ACC112 (cell line): ENCODE data around the gene ACTC1.

Experiments
- H2AFZ ChIP-seq: fragments of 200-600 bp; sonication (generic); one replicate; pipeline ENCODE4 v1.6.0; 2017; ENCODE audit warnings: antibody characterized with exemption, low read length; ENCODE audit not compliant: unreplicated experiment
- H3K27ac ChIP-seq: fragments of 200-600 bp; sonication (generic); 2 replicates; pipeline ENCODE4 v1.5.1; 2014; ENCODE audit warnings: low read depth, mild to moderate bottlenecking, antibody characterized with exemption, low read length, moderate library complexity
- H3K27me3 ChIP-seq: fragments of 200-600 bp; sonication (generic); 2 replicates; pipeline ENCODE4 v1.6.1; 2014; ENCODE audit warnings: mild to moderate bottlenecking, antibody characterized with exemption, low read length, moderate library complexity, mixed read lengths; ENCODE audit not compliant: insufficient read depth
- H3K36me3 ChIP-seq: fragments of 200-600 bp; sonication (generic); 2 replicates; pipeline ENCODE4 v1.6.1; 2016; ENCODE audit warnings: mild to moderate bottlenecking, antibody characterized with exemption, low read length, moderate library complexity, mixed read lengths; ENCODE audit not compliant: insufficient read depth
- H3K4me1 ChIP-seq: fragments of 200-600 bp; sonication (generic); one replicate; pipeline ENCODE4 v1.6.1; 2016; ENCODE audit warnings: low read length, mixed read lengths; ENCODE audit not compliant: insufficient read depth, unreplicated experiment, control insufficient read depth
- H3K4me3 ChIP-seq: fragments of 200-600 bp; sonication (generic); 2 replicates; pipeline ENCODE4 v1.5.1; 2014; ENCODE audit warnings: mild to moderate bottlenecking, low read depth, low read length
- H3K79me2 ChIP-seq: fragments of 200-600 bp; sonication (generic); one replicate; pipeline ENCODE4 v1.6.0; 2016; ENCODE audit warnings: low read length; ENCODE audit not compliant: control insufficient read depth, unreplicated experiment, insufficient read depth

Gene ACTC1

DNA sequence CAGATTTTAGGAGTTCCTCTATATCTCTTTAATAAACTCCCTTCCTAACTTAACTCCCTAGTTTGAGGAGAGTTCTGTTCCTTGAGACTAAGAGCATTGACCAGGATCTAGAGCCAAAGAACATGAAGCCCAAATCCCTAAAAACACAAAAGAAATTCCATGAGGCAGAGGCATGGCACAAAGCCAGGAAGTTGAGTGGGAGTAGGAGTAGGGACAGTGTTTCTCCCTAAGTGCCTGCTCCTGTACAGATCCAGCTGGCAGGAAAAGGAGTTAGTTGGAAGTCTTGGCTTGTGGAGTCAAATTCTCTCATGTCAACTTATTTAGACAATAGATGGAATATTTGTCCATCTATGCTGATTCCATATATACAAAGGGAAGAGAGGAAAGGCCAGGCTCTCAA lies 11.4 kb downstream of the ACTC1 start:
- no peak overlapping the region for H2AFZ ChIP-seq
- no peaks in the 10 kb centered on the region for H3K4me1 ChIP-seq
- H3K36me3 ChIP-seq: no peaks in the 10 kb centered on the region
- no peaks in the 10 kb centered on the region for H3K79me2 ChIP-seq
- H3K27ac ChIP-seq: no peak overlapping the region
- peaks cover 77% of the 10 kb centered on the region for H3K27me3 ChIP-seq
- no peak overlapping the region for H3K4me3 ChIP-seq

DNA sequence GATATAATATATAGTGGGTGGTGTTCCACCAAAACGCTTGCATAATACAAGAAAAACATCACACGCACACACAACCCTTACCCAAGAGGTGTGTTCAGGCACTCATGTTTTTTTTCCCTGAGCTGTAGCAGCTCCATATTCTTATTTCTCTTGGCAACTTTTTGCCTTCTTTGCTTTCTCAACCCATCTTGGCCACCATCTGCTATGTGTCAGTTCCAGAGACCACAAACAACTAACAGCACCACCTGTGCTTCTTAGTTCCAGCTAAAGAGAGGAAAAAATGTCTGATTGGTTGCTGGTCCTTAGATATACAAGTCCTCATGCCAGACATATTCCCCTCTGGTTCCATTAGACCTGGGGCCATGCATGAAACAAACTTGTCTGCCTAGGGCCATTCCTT lies 11.9 kb downstream of the ACTC1 start:
- no peaks in the 10 kb centered on the region for H3K36me3 ChIP-seq
- H3K27me3 ChIP-seq: peaks cover 72% of the 10 kb centered on the region
- no peaks in the 10 kb centered on the region for H3K79me2 ChIP-seq

DNA sequence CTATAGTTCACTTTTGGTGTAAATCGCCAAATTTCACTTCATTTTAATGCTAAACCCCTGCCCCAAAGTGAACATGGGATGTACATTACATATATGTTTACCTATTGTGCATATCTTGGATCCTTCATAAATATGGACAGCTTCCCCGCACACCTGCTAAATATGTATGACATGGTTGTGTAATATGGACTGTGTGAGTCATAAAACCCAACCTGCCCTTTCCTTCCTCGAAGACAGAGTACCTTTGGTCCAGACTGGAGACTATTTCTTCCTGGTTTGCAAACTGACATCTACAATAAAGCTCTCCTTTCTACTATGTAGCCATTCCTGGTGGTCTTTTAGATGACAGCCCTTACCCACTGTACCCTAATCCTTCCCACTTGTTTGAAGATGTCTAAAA lies 12.4 kb downstream of the ACTC1 start:
- Histone ChIP-seq H3K79me2 (no peaks in the 10 kb centered on the region), H3K27me3 (peaks cover 67% of the 10 kb centered on the region), H3K4me3 (no peak overlapping the region), H2AFZ (no peak overlapping the region), H3K27ac (no peak overlapping the region), H3K36me3 (no peaks in the 10 kb centered on the region), H3K4me1 (no peaks in the 10 kb centered on the region)

More for the DNA sequence above, 11.9 kb downstream of the ACTC1 start:
- H3K4me3 ChIP-seq: no peak overlapping the region
- no peak overlapping the region for H3K27ac ChIP-seq
- no peaks in the 10 kb centered on the region for H3K4me1 ChIP-seq
- H2AFZ ChIP-seq: no peak overlapping the region

DNA sequence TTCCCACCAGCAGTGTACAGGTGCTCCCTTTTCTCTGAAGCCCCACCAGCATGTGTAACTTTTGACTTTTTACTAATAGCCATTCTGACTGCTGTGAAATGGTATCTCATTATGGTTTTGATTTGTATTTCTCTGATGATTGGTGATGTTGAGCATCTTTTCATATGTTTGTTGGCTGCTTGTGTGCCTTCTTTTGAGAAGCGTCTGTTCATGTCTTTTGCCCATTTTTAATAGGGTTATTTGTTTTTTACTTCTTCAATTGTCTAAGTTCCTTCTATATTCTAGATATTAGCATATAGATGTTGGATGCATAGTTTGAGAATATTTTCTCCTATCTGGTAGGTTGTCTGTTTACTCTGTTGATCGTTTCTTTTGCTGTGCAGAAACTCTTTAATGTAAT lies 14.6 kb downstream of the ACTC1 start:
- Histone ChIP-seq H3K4me1 (no peaks in the 10 kb centered on the region), H3K27me3 (peaks cover 54% of the 10 kb centered on the region), H2AFZ (no peak overlapping the region), H3K79me2 (no peaks in the 10 kb centered on the region), H3K36me3 (no peaks in the 10 kb centered on the region), H3K27ac (no peak overlapping the region), H3K4me3 (no peak overlapping the region)

DNA sequence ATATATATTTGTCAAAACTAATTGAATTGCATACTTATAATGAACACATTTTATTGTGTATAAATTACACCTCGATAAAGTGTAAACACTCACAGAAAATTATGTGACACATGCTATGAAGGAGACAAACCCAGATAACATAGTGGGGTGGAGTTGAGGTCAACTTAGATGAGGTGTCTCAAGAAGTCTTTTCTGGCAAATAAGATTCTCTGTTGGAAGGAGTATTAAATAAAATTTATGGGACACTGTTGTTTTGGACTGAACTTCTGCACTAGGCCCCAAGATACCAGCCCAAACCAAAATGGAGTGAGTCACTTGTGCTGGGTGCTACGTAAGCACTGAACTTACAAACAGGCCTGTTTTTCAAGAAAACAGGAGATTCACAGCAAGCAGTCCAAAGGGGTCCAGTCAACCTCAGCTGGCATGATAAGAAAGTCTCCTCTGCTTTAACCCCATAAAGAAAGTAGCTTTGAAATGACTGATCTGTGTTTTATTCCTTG lies 18.7 kb downstream of the ACTC1 start:
- H3K36me3 ChIP-seq: no peaks in the 10 kb centered on the region
- no peak overlapping the region for H3K27ac ChIP-seq
- peaks cover 54% of the 10 kb centered on the region for H3K27me3 ChIP-seq
- no peak overlapping the region for H2AFZ ChIP-seq
- H3K4me1 ChIP-seq: no peaks in the 10 kb centered on the region
- no peaks in the 10 kb centered on the region for H3K79me2 ChIP-seq
- no peak overlapping the region for H3K4me3 ChIP-seq

DNA sequence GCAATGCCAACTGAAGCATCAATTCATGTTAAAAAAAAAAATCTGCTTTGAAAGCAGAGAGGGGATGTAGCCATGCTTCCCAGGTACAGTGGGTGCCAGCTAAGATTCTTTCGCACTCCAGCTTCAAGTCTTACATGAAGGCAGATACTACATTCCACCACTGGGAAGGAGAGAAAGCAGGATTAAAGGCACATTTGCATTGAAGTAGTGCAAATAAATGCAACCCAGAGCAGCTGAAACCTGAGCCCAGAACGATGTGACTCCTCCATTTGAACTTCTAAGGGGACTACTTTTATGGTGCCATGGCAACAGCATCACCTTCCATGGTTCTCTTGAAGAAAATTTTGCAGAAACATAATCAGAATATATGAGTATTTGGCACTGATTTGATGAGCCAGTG lies 21.4 kb downstream of the ACTC1 start:
- Histone ChIP-seq H3K79me2 (no peaks in the 10 kb centered on the region), H3K36me3 (no peaks in the 10 kb centered on the region), H3K27ac (no peak overlapping the region), H3K27me3 (peaks cover 56% of the 10 kb centered on the region), H3K4me1 (no peaks in the 10 kb centered on the region), H3K4me3 (no peak overlapping the region), H2AFZ (no peak overlapping the region)

DNA sequence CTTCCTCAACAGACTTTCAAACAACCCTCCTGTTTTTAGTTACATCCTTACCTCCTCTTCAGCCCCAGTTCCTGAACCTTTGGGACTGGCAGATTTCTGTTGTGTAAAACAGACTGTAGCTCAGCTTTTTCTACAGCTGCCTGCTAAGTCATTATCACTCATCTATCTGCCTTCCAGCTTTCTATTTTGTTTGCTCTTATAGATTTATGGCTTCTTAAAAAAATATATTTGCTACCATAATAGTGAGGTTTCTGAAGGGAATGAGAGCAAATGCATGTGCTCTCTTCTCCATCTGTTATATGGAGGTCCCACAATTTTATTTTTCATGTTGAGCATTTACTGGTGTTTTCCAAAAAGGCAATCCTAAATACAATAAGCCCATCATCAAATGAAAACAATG lies 22.3 kb downstream of the ACTC1 start:
- H3K27me3 ChIP-seq: peaks cover 56% of the 10 kb centered on the region
- no peak overlapping the region for H3K27ac ChIP-seq

DNA sequence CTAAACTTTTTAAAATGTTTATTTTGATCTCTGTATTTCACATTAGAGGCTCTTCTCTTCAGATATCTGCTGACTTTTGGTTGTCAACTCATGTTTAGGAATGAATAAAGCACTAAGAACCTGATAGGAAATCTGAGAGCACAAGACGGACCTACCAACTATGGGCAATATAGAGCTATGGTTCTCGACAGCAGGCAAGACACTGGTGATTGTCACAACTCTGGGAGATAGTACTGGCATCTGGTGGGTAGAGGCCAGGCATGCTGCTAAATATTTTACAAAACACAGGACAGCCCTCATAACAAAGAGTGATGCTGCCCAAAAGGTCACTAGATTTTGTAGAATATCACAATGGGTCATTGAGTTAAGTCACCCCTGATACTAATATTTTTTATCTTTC lies 23.0 kb downstream of the ACTC1 start:
- Histone ChIP-seq H2AFZ (no peak overlapping the region), H3K4me1 (peaks cover 4% of the 10 kb centered on the region), H3K36me3 (no peaks in the 10 kb centered on the region), H3K4me3 (no peak overlapping the region), H3K27ac (no peak overlapping the region), H3K27me3 (peaks cover 56% of the 10 kb centered on the region), H3K79me2 (no peaks in the 10 kb centered on the region)

More for the DNA sequence above, 22.3 kb downstream of the ACTC1 start:
- Histone ChIP-seq H3K36me3 (no peaks in the 10 kb centered on the region), H2AFZ (no peak overlapping the region), H3K4me3 (no peak overlapping the region), H3K4me1 (peaks cover 4% of the 10 kb centered on the region), H3K79me2 (no peaks in the 10 kb centered on the region)

DNA sequence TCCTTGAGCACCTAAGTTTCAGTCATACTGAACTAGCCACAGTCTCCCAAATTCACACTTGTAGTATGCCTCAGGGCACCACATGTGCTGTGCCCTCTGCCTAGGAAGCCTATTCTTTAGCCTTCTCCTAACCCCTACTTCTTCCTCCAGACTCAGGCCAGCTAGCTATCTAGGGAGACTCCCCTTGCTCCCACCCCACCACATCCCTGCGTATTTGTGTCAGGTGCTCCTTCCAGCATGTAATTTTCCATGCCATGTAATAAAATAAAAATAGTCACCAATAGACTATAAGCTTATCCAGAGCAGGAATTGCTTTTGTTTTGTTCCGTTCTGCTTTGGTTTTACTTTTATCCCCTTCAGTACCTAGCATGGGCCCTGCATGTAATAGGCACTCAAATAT lies 25.6 kb downstream of the ACTC1 start:
- Histone ChIP-seq H3K27me3 (peaks cover 40% of the 10 kb centered on the region), H3K79me2 (no peaks in the 10 kb centered on the region), H3K4me3 (no peak overlapping the region), H3K27ac (no peak overlapping the region), H2AFZ (no peak overlapping the region), H3K4me1 (peaks cover 4% of the 10 kb centered on the region), H3K36me3 (no peaks in the 10 kb centered on the region)

DNA sequence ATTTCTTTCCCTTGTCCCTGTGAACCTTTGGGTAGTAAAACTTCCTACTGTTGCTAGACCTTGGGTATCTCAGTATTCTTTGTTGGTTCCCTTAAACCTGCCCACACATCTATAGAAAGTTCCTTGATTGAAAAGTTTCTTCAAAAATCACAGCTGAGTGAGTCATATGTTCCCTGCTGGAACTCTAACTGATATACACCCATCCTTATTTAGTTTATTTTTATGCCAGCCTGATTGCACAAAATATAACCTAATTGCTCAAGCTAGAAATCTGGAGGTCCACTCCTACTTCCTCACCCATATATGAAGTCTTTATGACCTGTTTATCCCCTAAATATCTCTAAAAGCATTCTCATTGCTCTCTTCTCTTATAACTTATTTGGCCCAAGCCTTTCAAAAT lies 26.8 kb downstream of the ACTC1 start:
- Histone ChIP-seq H3K27me3 (peaks cover 33% of the 10 kb centered on the region), H2AFZ (no peak overlapping the region), H3K79me2 (no peaks in the 10 kb centered on the region), H3K36me3 (no peaks in the 10 kb centered on the region), H3K4me3 (no peak overlapping the region), H3K27ac (no peak overlapping the region), H3K4me1 (peaks cover 4% of the 10 kb centered on the region)

DNA sequence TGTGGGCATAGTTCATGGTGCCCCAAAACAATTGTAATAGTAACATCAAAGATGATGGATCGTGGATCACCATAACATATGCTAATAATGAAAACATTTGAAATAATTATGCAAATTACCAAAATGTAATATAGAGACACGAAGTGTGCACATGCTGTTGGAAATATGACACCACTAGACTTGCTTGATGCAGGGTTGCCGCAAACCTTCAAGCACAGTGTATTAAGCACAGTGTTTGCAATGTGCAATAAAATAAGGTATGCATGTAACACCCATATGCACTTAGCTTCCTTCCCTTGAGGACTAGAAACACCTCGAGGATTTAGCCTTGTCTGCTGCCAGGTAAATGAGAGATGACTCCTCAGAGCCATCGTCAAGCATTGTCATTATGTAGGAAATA lies 29.6 kb downstream of the ACTC1 start:
- no peak overlapping the region for H3K4me3 ChIP-seq

More for the DNA sequence above, 29.6 kb downstream of the ACTC1 start:
- H2AFZ ChIP-seq: no peak overlapping the region
- H3K36me3 ChIP-seq: no peaks in the 10 kb centered on the region
- no peak overlapping the region for H3K27ac ChIP-seq
- peaks cover 31% of the 10 kb centered on the region for H3K27me3 ChIP-seq
- H3K4me1 ChIP-seq: peaks cover 4% of the 10 kb centered on the region
- H3K79me2 ChIP-seq: no peaks in the 10 kb centered on the region
